PC-3 (cell line): ENCODE data around the gene AHSP.

Source experiments
- CTCF ChIP-seq: fragments of 300-600 bp; sonication (generic); conservative IDR thresholded peaks from 2 replicates; pipeline ENCODE4 v1.5.1; 2017; ENCODE audit warnings: antibody characterized with exemption, low read depth, mild to moderate bottlenecking, low read length
- EZH2 ChIP-seq: fragments of 300-600 bp; sonication (generic); IDR thresholded peaks from one replicate; pipeline ENCODE4 v1.6.1; 2017; ENCODE audit warnings: antibody characterized with exemption, mild to moderate bottlenecking, low read length; ENCODE audit not compliant: unreplicated experiment
- EZH2phosphoT487 ChIP-seq: fragments of 300-600 bp; sonication (generic); IDR thresholded peaks from 2 replicates; pipeline ENCODE4 v1.6.1; 2018; ENCODE audit warnings: mild to moderate bottlenecking, antibody characterized with exemption, low read length, borderline replicate concordance

- no peak for TF ChIP-seq CTCF
- no peak for TF ChIP-seq EZH2
- no peak for TF ChIP-seq EZH2phosphoT487
Observed at GRCh38 chr16:31480851-31481536, 46.7 kb upstream of the AHSP start.
